Measurements from ENCODE around the gene CTDSP1.

The CTDSP1 gene

DNA sequence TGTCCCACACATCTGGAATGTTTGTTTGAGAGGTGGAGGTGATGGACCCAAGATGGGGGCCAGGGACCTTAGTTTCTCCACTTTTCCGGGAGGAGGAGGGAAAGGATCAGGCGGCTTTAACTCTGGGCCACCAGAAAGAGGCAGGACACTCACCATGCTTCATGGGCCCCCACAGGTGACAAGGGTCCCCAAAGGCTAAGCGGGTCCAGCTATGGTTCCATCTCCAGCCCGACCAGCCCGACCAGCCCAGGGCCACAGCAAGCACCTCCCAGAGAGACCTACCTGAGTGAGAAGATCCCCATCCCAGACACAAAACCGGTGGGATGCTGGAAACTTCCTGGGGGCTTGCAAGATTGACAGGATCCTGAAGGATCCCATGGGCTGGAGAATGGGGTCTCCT is 16.9 kb upstream of the CTDSP1 start:
- no peak for DNase-seq (ENCODE audit: low read depth in 1 of 2, low spot score in 1 of 2)

DNA sequence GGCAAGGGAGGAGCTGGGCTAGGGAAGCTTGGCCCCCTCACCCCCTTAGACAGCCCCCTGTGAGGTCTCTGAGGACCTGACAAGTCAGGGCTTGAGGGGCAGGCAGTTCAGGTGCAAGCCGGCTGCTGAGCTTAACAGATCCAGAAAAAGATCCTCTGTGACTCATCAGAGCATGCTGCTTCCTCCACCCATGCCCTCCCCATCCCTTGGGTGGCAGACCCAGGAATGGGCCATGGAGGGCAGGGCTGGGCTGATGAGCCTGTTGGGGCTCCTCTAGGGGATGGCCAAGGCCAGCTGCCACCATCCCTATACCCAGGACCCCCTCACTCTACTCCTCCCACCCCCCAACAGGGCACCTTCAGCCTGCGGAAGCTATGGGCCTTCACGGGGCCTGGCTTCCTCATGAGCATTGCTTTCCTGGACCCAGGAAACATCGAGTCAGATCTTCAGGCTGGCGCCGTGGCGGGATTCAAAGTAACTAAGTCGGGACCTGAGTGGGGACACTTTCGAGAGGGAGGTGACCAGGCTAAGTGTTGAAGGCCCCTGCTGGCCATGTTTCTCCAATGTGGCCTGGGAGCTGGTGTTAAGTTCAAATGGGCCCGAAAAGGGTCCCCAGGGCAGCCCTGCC is 15.7 kb upstream of the CTDSP1 start:
- no peak for DNase-seq (ENCODE audit: low read depth in 1 of 2, low spot score in 1 of 2)

- no peak for DNase-seq (ENCODE audit: low read depth in 1 of 2, low spot score in 1 of 2)
Observed at GRCh38 chr2:218384975-218385374, 14.7 kb upstream of the CTDSP1 start.

- DNase-seq (ENCODE audit: low read depth in 1 of 2, low spot score in 1 of 2) = no peak
Observed at GRCh38 chr2:218386505-218387368, 12.9 kb upstream of the CTDSP1 start.

DNA sequence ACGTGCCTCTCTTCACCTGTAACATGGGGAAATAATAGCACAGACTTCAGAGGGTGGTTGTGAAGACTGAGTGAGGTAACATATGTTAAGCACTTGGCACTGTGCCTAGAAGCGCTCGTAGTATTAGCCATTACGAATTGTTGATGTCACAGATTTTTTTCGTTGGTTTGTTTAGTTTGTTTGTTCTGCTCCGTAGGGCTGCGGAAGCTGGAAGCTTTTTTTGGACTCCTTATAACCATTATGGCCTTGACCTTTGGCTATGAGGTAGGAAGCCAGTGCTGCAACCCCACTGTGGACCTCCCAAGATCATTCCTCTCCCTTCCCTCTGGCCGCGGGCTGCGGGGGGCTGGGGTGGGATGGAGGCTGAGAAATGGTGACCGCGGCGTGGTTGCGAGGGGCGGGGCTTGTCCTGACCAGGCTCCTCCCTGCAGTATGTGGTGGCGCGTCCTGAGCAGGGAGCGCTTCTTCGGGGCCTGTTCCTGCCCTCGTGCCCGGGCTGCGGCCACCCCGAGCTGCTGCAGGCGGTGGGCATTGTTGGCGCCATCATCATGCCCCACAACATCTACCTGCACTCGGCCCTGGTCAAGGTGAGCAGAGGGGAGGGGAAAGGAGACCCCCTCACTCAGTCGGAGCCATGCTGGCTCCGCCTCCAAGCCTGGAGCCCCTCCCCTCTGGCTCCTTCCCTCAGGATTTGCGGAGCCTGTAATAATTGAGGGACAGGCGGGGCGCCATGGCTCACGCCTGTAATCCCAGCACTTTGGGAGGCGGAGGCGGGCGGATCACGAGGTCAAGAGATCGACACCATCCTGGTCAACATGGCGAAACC is 12.1 kb upstream of the CTDSP1 start:
- no peak for DNase-seq (ENCODE audit: low read depth in 1 of 2, low spot score in 1 of 2)

GRCh38 chr2:218389333-218390150 is 10.1 kb upstream of the CTDSP1 start:
- DNase-seq (ENCODE audit: low read depth in 1 of 2, low spot score in 1 of 2) = no peak

- DNase-seq (ENCODE audit: low read depth in 1 of 2, low spot score in 1 of 2) = no peak
Observed at GRCh38 chr2:218391202-218391601, 8.5 kb upstream of the CTDSP1 start.

DNA sequence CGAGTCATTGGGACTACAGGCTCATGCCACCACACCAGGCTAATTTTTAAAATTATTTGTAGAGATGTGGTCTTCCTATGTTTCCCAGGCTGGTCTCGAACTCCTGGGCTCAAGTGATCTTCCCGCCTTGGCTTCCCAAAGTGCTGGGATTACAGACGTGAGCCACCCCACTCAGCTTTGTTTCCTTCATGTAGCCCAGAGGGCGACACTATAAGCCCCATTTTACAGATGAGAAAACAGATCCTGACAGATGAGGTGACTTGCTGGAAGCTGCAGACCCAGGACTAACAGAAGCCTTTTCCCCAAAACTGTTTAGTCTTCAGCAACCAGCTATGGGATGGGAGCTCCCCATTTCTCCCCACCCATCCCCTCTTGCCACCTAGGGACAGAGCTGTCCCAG is 7.2 kb upstream of the CTDSP1 start:
- no peak for DNase-seq (ENCODE audit: low read depth in 1 of 2, low spot score in 1 of 2)

DNA sequence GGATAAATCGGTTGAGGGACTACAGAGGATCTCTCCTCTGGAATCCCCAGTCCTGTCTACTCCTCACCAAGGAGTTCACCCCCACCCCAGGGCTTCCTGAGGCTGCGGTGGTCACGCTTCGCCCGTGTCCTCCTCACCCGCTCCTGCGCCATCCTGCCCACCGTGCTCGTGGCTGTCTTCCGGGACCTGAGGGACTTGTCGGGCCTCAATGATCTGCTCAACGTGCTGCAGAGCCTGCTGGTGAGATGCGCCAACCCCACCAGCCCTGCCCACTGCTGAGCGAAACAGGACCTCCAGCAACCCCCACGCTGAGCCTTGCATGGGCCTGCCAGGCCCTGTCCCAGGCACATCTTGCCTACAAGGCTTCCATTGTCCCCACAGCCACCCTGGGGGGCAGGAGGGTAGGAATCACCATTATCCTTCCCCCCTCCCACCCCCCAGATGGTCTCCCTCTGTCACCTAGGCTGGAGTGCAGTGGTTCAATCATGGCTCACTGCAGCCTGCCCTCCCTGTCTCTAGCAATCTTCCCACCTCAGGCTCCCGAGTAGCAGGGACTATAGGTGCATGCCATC is 6.7 kb upstream of the CTDSP1 start:
- DNase-seq (ENCODE audit: low read depth in 1 of 2, low spot score in 1 of 2) = no peak

- no peak for DNase-seq (ENCODE audit: low read depth in 1 of 2, low spot score in 1 of 2)
Observed at GRCh38 chr2:218393750-218394290, 5.8 kb upstream of the CTDSP1 start.

DNA sequence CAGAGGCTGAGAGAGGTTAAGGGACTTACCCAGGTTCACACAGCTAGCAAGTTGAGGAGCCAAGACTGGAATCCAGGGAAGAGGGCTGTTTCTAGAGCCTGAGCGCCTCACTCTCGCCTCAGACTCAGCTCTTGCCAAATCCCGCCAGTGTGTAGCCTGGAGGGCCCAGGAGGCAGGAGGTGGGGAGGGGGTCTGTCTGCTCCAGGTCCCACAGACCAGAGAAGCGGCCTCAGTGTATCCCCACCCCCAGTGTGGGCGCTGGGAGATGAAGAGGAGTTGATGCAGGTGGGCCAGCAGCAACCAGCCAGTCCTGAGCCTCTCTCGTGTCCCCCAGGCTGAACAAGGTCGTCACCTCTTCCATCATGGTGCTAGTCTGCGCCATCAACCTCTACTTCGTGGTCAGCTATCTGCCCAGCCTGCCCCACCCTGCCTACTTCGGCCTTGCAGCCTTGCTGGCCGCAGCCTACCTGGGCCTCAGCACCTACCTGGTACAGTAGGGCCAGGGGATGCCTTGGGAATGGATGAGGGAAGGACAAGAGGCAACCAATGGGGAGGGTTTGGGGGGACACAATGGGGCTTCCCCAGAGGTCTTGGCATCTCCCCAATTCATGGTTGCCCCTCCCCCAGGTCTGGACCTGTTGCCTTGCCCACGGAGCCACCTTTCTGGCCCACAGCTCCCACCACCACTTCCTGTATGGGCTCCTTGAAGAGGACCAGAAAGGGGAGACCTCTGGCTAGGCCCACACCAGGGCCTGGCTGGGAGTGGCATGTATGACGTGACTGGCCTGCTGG is 5.2 kb upstream of the CTDSP1 start:
- DNase-seq (ENCODE audit: low read depth in 1 of 2, low spot score in 1 of 2) = no peak

- DNase-seq (ENCODE audit: low read depth in 1 of 2, low spot score in 1 of 2) = no peak
Observed at GRCh38 chr2:218395090-218395444, 4.6 kb upstream of the CTDSP1 start.

- DNase-seq (ENCODE audit: low read depth in 1 of 2, low spot score in 1 of 2) = no peak
Observed at GRCh38 chr2:218395456-218395825, 4.2 kb upstream of the CTDSP1 start.

DNA sequence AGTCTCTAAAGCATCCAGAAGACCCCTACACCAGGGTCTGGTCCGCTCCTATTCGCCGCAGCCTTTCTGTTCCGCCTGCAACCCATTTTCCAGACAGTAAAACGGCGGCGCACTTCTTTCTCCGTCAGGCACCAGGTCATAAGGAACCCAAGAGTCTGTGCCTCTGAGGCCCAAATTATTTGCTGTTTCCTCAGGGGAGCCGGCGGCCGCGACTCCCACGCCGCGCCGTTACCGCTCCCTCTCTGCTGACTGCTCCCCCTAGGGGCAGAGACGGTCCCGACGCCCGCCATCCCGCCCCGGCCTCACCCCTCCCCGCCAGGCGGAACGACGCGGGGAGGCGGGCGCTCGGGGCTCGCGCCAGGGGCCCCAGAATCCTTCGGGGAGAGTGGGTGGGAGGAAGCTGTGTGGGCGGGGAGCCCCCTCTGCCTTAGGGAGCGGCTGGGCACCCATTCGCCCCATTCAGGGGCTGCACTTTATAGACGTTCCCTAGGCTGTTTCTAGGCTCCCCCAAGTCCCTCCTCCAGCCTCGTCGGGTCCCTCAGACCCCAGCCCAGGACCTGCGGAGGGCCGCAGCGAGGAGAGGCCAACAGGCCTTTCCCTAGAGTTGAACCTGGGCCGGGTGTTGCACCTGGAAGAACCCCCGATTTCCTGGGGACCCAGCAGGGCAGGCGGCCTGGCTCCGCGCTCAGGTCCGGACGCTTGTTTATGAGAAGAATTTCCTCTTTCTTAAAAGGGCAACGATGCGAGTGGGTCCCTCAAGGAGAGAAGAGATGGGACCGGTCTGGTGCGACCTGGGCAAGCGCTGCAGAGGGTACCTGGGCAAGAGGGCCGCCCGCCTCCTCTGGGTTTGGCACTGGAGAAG is 3.6 kb upstream of the CTDSP1 start:
- DNase-seq (ENCODE audit: low read depth in 1 of 2, low spot score in 1 of 2) = peak; percentile 80 to 83

DNA sequence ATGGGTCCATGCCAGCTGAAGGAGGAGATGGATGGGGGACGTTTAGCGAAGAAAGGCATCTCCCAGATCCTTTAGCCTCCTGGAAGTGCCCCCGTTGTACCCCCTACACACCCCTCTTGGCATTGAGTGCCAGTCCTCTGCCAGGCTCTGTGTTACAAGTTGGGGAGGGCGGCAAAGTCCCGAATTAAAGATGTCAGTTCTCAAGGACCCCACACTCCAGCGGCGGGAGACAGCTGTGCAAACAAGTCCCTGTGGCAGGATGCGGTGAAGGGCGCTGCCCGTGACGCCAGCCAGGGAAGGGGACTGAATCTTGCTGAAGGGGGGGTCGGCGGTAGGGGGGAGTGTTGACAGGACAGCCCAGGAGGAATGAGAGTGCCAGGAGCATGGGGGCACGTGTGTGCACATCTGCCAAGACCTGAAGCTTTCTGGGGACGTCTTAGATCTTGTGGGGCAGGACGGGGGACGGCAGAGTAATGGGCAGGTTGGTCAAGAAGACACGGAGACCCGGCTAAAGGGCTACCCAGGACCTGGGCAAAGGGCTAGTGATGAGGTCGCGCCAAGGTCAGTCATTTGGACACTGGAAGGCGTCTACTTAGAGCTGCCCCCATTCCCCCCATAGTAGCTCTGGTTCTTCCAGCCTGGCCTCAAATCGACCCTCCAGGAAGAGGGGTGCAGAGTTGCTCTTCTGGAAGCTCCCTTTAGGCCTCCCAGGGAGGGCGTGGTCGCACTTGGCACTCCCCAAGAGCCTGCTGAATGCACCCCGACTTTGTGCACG is 2.8 kb upstream of the CTDSP1 start:
- DNase-seq (ENCODE audit: low read depth in 1 of 2, low spot score in 1 of 2) = peak in 1 of 2 donors; percentile 43

DNA sequence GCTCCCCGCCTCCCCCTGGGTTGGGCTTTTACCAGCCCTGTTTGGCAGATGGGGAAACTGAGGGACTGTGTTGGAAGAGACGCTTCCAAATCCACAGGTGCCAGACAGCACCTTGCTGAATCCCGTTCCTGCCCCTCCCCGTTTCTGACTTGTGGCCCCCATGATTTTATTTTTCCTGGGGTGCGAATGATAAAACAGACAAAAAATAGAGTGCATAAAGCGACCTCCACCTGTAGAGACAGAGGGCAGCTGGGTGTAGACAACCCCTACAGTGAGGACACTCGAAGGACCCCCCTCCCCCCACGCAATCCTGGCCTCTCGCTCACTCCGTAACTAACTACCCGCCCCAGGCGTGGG is 2.2 kb upstream of the CTDSP1 start:
- DNase-seq (ENCODE audit: low read depth in 1 of 2, low spot score in 1 of 2) = no peak

DNA sequence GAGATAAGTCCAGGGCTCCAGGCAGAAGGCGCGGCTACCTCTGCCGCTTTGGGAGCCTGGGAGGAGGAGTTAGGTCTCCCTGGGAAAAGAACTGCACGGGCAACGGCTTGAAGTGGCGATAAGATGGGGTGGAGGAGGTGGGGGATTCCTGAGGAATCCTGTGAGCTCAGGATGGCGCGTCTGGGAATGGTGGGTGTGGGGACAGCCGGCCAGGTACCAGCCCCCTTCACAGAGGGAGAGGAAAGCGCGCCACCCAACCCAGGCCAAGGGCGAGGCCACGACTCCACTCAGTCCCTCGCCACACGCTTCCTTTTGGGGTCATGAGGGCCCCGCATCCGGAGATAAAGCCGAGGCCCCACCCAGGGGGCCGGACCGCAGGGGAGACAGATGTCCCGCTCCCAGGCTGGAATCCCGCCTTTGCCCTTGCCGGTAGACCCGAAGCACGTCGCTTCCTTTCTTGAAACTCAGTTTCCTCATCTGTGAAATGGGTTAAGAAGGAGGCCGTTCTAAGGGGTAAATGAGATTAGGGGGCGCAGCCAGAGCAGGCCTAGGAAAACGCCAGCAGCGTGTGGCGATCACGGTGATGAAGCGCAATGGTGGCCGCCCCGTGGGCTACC is 1.7 kb upstream of the CTDSP1 start:
- no peak for DNase-seq (ENCODE audit: low read depth in 1 of 2, low spot score in 1 of 2)
